ENCODE data around the gene SLC4A4. TPM values are rescaled to one million over a fixed set of nuclear protein-coding genes. Genes with fewer than 3 reads are reported as not detected.

The SLC4A4 gene
- total and polyA plus RNA-seq, 2 of the 13 experiments (the other 11 are each of a cell fraction or from before 2014, with no cell fraction given), result 0.01 TPM; not detected in 1

- TF ChIP-seq ZNF18 (CRISPR knock-in tag; IDR thresholded peaks at IDR 0.05; ENCODE audit: insufficient replicate concordance) (no peak), CBX2 (IDR thresholded peaks at IDR 0.05; ENCODE audit: low read depth, low read length) (no peak), CBX2 (CRISPR knock-in tag; IDR thresholded peaks at IDR 0.05; ENCODE audit: low read depth) (no peak)
Observed at GRCh38 chr4:71453531-71453930, 114.7 kb downstream of the SLC4A4 start (continued).

- Histone ChIP-seq H3K79me2 (ENCODE audit: insufficient read depth, low read length) (no peaks in the 10 kb centered on the region), H3K36me3 (replicated peaks in 1 of 2; ENCODE audit: control insufficient read depth in 1 of 2, insufficient read depth in 2 of 2, low read length in 2 of 2) (no peaks in the 10 kb centered on the region), H3K4me2 (ENCODE audit: low read depth, low read length) (no peak overlapping the region), H2AFZ (ENCODE audit: low read length) (no peak overlapping the region), H3K9ac (ENCODE audit: insufficient read depth, low read depth, low read length) (no peak overlapping the region), H3K27me3 (ENCODE audit: control insufficient read depth in 1 of 2, insufficient read depth in 2 of 2, low read length in 2 of 2) (no peaks in the 10 kb centered on the region), H3K27ac (ENCODE audit: extremely low read length, insufficient read depth, low read length) (no peak overlapping the region), H4K20me1 (ENCODE audit: insufficient read depth, low read length) (no peaks in the 10 kb centered on the region), H3K9me3 (ENCODE audit: low read length) (no peaks in the 10 kb centered on the region), H3K4me1 (ENCODE audit: insufficient read depth, low read length) (no peaks in the 10 kb centered on the region), H3K4me3 (replicated peaks in 1 of 3; ENCODE audit: insufficient read depth in 1 of 3, low read depth in 2 of 3, low read length in 3 of 3) (no peak overlapping the region)
- ChIA-PET POLR2A (no interaction called here), CTCF (ENCODE audit: low intra/inter-chr PET ratio, low total read pairs) (no interaction called here)
- BruUV-seq (replicated peaks), result no TSS peak
- in situ Hi-C loops (cut with HindIII; ENCODE audit: extremely low pct_ligation_motif_present, low pct_unique_long_range_greater_than_20kb) (no loop called here), intact Hi-C loops (cut with micrococcal nuclease; ENCODE audit: unreplicated experiment) (no loop called here)
- WGBS (ENCODE audit: low lambda C conversion rate), result 0% methylated on average over 1 of the region's 1 CpG
- DNase-seq (ENCODE audit: low spot score) (peak; percentile 44), FAIRE-seq (no peak), ATAC-seq (peak; percentile 86)
- TF ChIP-seq ZFP36L2 (CRISPR knock-in tag; IDR thresholded peaks at IDR 0.05) (no peak), CREB1 (IDR thresholded peaks at IDR 0.05) (no peak), CREB1 (CRISPR knock-in tag; IDR thresholded peaks at IDR 0.05) (0 out of 2 replicates have a peak, but pooled peaks have one; percentile 19), ZNF687 (CRISPR knock-in tag; IDR thresholded peaks at IDR 0.05) (no peak), XBP1 (CRISPR knock-in tag; IDR thresholded peaks at IDR 0.05) (no peak), SMARCC2 (IDR thresholded peaks at IDR 0.05) (no peak), BHLHE40 (IDR thresholded peaks at IDR 0.05; ENCODE audit: low read length) (0 out of 2 replicates have a peak, but pooled peaks have one; percentile 18), CHD2 (IDR thresholded peaks at IDR 0.05; ENCODE audit: low read depth, low read length) (no peak), CBFB (CRISPR knock-in tag; IDR thresholded peaks at IDR 0.05) (no peak), FOSL2 (CRISPR knock-in tag; IDR thresholded peaks at IDR 0.05) (peak; percentile 89), FOXP1 (IDR thresholded peaks at IDR 0.05) (no peak), FOXP1 (CRISPR knock-in tag; IDR thresholded peaks at IDR 0.05) (peak; percentile 68)
Observed at GRCh38 chr4:71456841-71457240, 118.0 kb downstream of the SLC4A4 start.

Data from HepG2 (cell line).